Measurements from ENCODE around the gene TIMM10. TPM values are rescaled to one million over a fixed set of nuclear protein-coding genes. Genes with fewer than 3 reads are reported as not detected.

The TIMM10 gene
- total RNA-seq, 4 donors from 2014 or later = 23.5 to 29.0 (median 27.9) TPM

- no peaks in the 10 kb centered on the region for H3K27me3 ChIP-seq
- no peak overlapping the region for H3K27ac ChIP-seq
- TF ChIP-seq POLR2AphosphoS5 (IDR thresholded peaks at IDR 0.05) = no peak
- no peak for ATAC-seq
- H3K36me3 ChIP-seq = peaks cover 0 to 11% of the 10 kb centered on the region in 2 donors
- H3K4me1 ChIP-seq = peaks cover 0 to 4% (median 0%) of the 10 kb centered on the region in 3 donors
- no peak overlapping the region for H3K4me3 ChIP-seq
- WGBS, 2 donors (ENCODE audit: low coverage in 1 of 2) = 96 to 100% methylated on average over 2 to 3 of the region's 4 CpGs
- no peaks in the 10 kb centered on the region for H3K9me3 ChIP-seq
Observed at GRCh38 chr11:57523419-57523818, 7.1 kb downstream of the TIMM10 start.

GRCh38 chr11:57521116-57521515 is 9.4 kb downstream of the TIMM10 start:
- Histone ChIP-seq H3K27ac (no peak overlapping the region), H3K36me3 (no peaks in the 10 kb centered on the region), H3K9me3 (no peaks in the 10 kb centered on the region), H3K27me3 (no peaks in the 10 kb centered on the region), H3K4me1 (peaks cover 0 to 4% (median 1%) of the 10 kb centered on the region in 3 donors), H3K4me3 (no peak overlapping the region)
- TF ChIP-seq POLR2AphosphoS5 (IDR thresholded peaks at IDR 0.05) (no peak), POLR2A (IDR thresholded peaks at IDR 0.05) (no peak), EP300 (IDR thresholded peaks at IDR 0.05) (no peak), CTCF (IDR thresholded peaks at IDR 0.05) (no peak)
- ATAC-seq = no peak
- 85 to 94% methylated on average over 2 of the region's 2 CpGs for WGBS, 2 donors (ENCODE audit: low coverage in 1 of 2)

- Histone ChIP-seq H3K27ac (peak overlapping the region in 3 of 4 donors; percentile 80 to 84 (median 81)), H3K36me3 (peaks cover 0 to 8% of the 10 kb centered on the region in 2 donors), H3K4me3 (peak overlapping the region; percentile 85 to 98), H3K27me3 (no peaks in the 10 kb centered on the region), H3K4me1 (peaks cover 0 to 29% (median 4%) of the 10 kb centered on the region in 3 donors), H3K9me3 (no peaks in the 10 kb centered on the region)
- ATAC-seq = no peak
- 16 to 37% methylated on average over 2 to 5 of the region's 5 CpGs for WGBS, 2 donors (ENCODE audit: low coverage in 1 of 2)
- TF ChIP-seq EP300 (IDR thresholded peaks at IDR 0.05) (no peak), POLR2A (IDR thresholded peaks at IDR 0.05) (no peak), POLR2AphosphoS5 (IDR thresholded peaks at IDR 0.05) (no peak), CTCF (IDR thresholded peaks at IDR 0.05) (no peak)
Observed at GRCh38 chr11:57516061-57516443, 14.5 kb downstream of the TIMM10 start.

- H3K27ac ChIP-seq = peak within 1 kb of the TSS; percentile 34 to 84 (median 80)
- no peaks in the 10 kb centered on the region for H3K27me3 ChIP-seq
- H3K4me3 ChIP-seq = peak within 1 kb of the TSS; percentile 85 to 98
- peak in 1 of 4 experiments; percentile 5 for TF ChIP-seq CTCF (IDR thresholded peaks at IDR 0.05)
- TF ChIP-seq POLR2AphosphoS5 (IDR thresholded peaks at IDR 0.05) = peak; percentile 9
- no peak for TF ChIP-seq EP300 (IDR thresholded peaks at IDR 0.05)
- TF ChIP-seq POLR2A (IDR thresholded peaks at IDR 0.05) = peak; percentile 32 to 49
- no peaks in the 10 kb centered on the region for H3K9me3 ChIP-seq
- peaks cover 0 to 8% of the 10 kb centered on the region in 2 donors for H3K36me3 ChIP-seq
- ATAC-seq = peak; percentile 78
- WGBS, 2 donors (ENCODE audit: low coverage in 1 of 2) = 0% methylated on average over 3 to 16 of the region's 66 CpGs
- peaks cover 0 to 29% (median 4%) of the 10 kb centered on the region in 3 donors for H3K4me1 ChIP-seq
Observed at GRCh38 chr11:57515332-57516060, 15.1 kb downstream of the TIMM10 start, which contains the start of gene SLC43A1. SLC43A1 (minus strand) TSS chr11:57515702; CDS start chr11:57514111, 1,591 bp downstream.

- Histone ChIP-seq H3K9me3 (no peaks in the 10 kb centered on the region), H3K36me3 (peaks cover 0 to 8% of the 10 kb centered on the region in 2 donors), H3K4me1 (peaks cover 0 to 29% (median 4%) of the 10 kb centered on the region in 3 donors), H3K27me3 (no peaks in the 10 kb centered on the region), H3K27ac (peak overlapping the region; percentile 34 to 84 (median 80)), H3K4me3 (peak overlapping the region; percentile 85 to 98)
- TF ChIP-seq CTCF (IDR thresholded peaks at IDR 0.05) (no peak), POLR2A (IDR thresholded peaks at IDR 0.05) (no peak), EP300 (IDR thresholded peaks at IDR 0.05) (no peak), POLR2AphosphoS5 (IDR thresholded peaks at IDR 0.05) (no peak)
- WGBS, 2 donors (ENCODE audit: low coverage in 1 of 2) = 1% methylated on average over 22 to 33 of the region's 57 CpGs
- peak; percentile 72 for ATAC-seq
Observed at GRCh38 chr11:57514538-57515331, 15.8 kb downstream of the TIMM10 start.
